Stimulated activated CD8-positive, alpha-beta memory T cell treated with anti-CD3 and anti-CD28 coated beads, Interleukin-15, amount 100 ng/mL, for 24 hours (primary cell): ENCODE results near the gene QPCTL.
"Not testable (repeated sequence)": the region's sequence is repeated elsewhere in the genome, so short reads cannot be mapped to it uniquely, and the experiment has no call there.

Source experiments
- DNase-seq: peaks from one replicate; pipeline ENCODE4 v3.0.0-alpha.2; 2020; ENCODE audit warnings: low read depth

The QPCTL gene

DNA sequence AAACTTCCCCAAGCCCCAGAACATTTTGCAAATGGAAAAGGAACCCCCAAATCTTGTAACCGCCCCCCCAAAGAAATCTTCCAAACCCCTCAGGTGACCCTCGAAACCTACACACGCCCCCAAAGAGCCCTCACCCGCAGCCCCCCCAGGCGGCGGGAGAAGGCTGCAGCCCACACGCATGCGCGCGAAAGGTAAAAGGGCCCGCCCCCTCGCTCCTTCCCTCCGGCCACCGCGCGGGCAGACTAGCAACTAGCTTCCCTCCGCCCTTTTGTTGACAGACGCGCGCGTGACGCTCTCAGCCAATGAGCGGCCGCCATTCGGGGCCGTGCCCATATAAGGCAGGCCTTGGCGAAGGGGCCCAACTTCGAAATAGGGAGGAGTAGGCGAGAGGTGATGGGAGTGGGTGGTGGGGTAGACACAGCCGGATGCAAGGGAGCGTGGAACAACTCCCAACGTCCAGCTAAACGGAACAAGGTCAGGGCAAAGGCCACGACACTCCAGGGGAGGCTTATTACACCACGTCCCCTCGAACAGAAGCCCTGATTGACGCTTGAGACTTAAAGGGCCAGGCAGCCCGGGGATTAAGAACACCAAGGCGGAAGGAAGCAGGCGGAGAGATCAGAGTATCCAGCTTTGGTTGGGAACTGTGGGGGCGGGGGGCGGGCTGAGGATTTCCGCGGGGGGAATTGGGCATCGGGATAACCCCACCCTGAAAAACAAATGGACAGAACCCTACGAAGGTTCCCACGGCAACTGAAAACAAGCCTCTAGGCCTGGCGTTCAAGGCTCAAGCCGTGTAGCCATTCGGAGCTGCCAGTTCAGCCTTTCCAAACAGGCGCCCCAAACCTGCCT lies 24.9 kb downstream of the QPCTL start:
- peak; percentile 90 for DNase-seq

GRCh38 chr19:45717983-45718650 lies 25.7 kb downstream of the QPCTL start:
- DNase-seq: no peak

DNA sequence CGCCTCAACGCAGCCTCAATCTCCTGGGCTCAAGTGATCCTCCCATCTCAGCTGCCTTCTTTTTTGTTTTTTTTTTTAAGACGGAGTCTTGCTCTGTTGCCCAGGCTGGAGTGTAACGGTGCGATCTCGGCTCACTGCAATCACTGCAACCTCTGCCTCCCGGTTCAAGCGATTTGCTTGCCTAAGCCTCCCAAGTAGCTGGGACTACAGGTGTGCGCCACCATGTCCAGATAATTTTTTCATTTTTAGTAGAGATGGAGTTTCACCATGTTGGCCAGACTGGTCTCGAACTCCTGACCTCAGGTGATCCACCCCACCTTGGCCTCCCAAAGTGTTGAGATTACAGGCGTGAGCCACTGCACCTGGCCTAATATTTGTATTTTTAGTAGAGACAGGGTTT lies 27.6 kb downstream of the QPCTL start:
- not testable (repeated sequence) for DNase-seq

DNA sequence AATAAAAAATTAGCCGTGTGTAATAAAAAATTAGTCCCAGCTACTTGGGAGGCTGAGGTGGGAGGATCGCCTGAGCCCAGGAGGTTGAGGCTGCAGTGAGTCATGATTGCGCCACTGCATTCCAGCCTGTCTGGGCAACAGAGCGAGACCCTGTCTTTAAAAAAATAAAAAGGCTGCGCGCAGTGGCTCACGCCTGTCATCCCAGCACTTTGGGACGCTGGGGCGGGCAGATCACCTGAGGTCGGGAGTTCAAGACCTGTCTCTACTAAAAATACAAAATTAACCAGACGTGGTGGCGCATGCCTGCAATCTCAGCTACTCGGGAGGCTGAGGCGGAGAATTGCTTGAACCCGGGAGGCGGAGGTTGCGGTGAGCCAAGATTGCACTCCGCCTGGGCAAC lies 36.2 kb downstream of the QPCTL start:
- DNase-seq: not testable (repeated sequence)

GRCh38 chr19:45729800-45730290 lies 37.4 kb downstream of the QPCTL start:
- DNase-seq: no peak

GRCh38 chr19:45730368-45731288 lies 38.2 kb downstream of the QPCTL start, which contains the start of gene FBXO46:
FBXO46 (minus strand) TSS chr19:45730896; CDS start chr19:45713495, 17,401 bp downstream.
- DNase-seq: peak; percentile 64

DNA sequence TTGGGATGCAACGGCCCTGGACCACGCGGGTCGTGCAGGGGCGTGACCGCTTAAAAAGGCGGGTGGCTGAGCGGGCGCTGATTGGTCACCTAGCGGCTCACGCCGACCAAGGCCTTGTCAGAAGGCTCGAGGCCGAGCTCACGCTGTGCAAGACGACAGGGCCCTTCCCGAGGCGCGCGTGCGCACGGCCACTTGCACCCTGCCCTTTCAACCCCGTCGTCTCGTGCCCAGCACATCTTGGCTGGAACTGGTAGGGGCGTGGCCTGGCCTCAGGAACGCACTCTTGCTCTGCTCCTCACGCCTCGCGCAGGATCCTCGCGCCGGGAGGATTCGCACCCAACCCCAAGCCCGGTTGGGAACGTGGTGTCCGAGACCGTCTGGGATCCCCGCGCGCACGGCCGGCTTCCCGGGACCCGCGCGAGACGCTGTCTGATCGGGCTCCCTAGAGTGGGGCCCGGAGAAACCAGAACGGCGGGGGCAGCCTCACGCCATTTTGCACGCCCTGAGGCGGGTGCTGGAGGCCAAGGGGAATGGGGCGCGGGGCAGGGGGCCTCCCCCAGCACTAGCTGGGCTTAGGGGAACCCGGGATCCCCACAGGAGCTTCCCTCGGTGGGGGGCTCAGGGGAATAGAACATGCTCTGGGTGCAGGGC lies 40.8 kb downstream of the QPCTL start, which contains the start of gene MEIOSIN:
Gene MEIOSIN, plus strand, starts transcription at position 280 of the 651 bp plus-strand sequence. CDS start 1,938 bp downstream, outside the sequence.
- DNase-seq: no peak

DNA sequence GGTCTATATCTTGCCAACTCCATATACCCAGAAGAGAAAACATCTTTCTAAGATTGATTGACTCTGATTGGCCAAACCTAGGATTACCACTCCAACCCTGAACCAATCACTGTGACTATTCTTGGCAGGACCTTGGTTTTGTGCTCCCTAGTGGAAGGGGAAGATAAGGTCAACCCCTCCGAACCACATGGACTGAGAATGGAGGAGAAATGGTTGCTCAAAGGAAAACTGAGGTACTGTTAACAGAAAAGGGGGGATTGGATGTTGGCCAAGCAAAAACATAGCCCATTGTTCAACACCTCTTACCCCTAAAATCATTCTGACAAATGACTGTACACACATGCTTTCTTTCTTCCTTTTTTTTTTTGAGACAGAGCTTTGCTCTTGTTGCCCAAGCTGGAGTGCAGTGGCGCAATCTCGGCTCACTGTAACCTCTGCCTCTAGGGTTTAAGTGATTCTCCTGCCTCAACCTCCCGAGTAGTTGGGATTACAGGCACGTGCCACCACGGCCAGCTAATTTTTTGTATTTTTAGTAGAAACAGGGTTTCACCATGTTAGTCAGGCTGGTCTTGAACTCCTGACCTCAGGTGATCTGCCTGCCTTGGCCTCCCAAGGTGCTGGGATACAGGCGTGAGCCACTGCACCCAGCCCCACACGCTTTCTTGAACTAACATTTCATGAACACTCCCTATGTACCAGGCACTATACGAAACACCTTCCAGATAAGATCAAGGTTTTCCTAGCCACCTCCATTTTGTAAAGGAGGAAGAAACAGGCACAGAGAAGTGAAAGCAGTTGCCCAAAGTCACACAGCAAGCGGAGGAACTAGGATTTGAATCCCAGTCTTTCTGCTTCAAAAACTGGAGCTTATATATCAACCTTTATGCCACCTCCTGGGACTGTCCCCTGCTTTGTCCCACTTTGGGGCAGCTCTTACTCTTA lies 47.3 kb downstream of the QPCTL start:
- DNase-seq: no peak

- no peak for DNase-seq
These were observed 50.5 kb downstream of the QPCTL start for GRCh38 chr19:45742969-45743368.

- DNase-seq: no peak
These were observed 53.1 kb downstream of the QPCTL start for GRCh38 chr19:45745606-45746005.

DNA sequence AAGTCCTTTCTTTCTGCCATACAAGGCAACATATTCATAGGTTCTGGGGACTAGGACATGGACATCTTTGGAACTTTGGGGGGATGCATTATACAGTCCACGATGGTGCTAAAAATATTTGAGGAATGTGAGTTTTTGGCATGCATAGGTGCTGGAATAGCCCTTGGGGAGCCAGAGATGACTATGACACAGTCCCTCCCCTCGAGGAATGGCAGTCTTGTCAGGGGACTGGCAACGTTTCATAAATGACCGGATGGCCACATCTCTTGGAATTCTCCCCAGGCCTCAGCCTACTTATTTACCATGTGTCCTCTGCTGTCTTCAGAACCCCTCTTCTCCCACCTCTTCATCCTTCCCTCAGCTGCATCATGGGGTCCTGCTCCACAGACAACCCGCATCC lies 54.4 kb downstream of the QPCTL start:
- no peak for DNase-seq

DNA sequence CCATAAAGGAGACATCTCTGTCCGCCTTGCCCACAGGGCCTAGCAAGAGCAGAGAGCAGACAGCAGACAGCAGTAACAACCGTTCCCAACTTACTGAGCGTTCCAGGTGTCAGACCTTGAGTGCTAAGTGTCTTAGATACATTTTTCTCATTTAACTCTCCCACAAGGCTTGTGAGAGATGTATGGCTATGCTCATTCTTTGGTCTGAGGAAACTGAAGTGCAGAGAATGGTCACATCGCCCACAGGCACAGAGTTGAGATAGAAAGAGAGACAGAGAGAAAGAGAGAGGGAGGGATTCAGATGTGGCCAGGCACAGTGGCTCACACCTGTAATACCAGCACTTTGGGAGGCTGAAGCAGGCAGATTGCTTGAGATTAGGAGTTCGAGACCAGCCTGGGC lies 55.0 kb downstream of the QPCTL start:
- no peak for DNase-seq

- not testable (repeated sequence) for DNase-seq
These were observed 59.0 kb downstream of the QPCTL start for GRCh38 chr19:45751483-45751882.

DNA sequence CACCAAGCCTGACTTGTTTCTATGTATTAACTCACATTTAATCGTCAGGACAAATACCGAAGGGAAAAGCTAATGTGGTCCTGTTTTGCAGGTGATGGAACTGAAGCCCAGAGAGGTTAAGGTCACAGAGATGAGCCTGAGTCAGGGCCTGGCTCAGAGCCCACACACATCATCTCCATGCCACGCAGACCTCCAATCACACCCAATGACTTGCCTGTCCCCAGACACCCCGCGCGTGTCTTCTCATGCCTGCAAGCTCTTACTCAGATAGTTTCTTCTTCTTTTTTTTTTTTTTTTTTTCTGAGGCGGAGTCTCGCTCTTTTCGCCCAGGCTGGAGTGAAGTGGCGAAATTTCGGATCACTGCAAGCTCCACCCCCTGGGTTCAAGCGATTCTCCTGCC lies 60.2 kb downstream of the QPCTL start:
- no peak for DNase-seq

GRCh38 chr19:45753548-45753947 lies 61.1 kb downstream of the QPCTL start:
- no peak for DNase-seq
